HG03095 (cell line): ENCODE results near the gene DHX9.

Source experiments
- ATAC-seq: cut with Tn5 transposase; IDR thresholded peaks from one replicate; pipeline ENCODE4 v1.9.1; 2021; ENCODE audit warnings: moderate library complexity; ENCODE audit not compliant: unreplicated experiment

DHX9 gene

GRCh38 chr1:182839209-182840066 is at the start of gene DHX9:
Gene DHX9 (plus strand): TSS chr1:182839347. CDS start chr1:182842567, 3,220 bp downstream.
- peak; percentile 82 for ATAC-seq

GRCh38 chr1:182791281-182792179 is 47.6 kb upstream of the DHX9 start:
- ATAC-seq, result no peak

GRCh38 chr1:182794091-182794490 is 45.1 kb upstream of the DHX9 start:
- ATAC-seq, result no peak

- ATAC-seq, result no peak
Measured at GRCh38 chr1:182794676-182795201, 44.4 kb upstream of the DHX9 start.

GRCh38 chr1:182795563-182796228 is 43.5 kb upstream of the DHX9 start:
- ATAC-seq, result no peak

- ATAC-seq, result no peak
Measured at GRCh38 chr1:182802006-182802803, 36.9 kb upstream of the DHX9 start.

GRCh38 chr1:182803846-182804245 is 35.3 kb upstream of the DHX9 start:
- no peak for ATAC-seq

- ATAC-seq, result no peak
Measured at GRCh38 chr1:182806015-182806678, 33.0 kb upstream of the DHX9 start.

GRCh38 chr1:182807907-182808306 is 31.2 kb upstream of the DHX9 start:
- ATAC-seq, result no peak

- ATAC-seq, result no peak
Measured at GRCh38 chr1:182809414-182809957, 29.7 kb upstream of the DHX9 start.

GRCh38 chr1:182811975-182812722 is 27.0 kb upstream of the DHX9 start:
- no peak for ATAC-seq

- ATAC-seq, result no peak
Measured at GRCh38 chr1:182816863-182817262, 22.3 kb upstream of the DHX9 start.

GRCh38 chr1:182817802-182818201 is 21.3 kb upstream of the DHX9 start:
- ATAC-seq, result no peak

GRCh38 chr1:182823220-182823619 is 15.9 kb upstream of the DHX9 start:
- ATAC-seq, result no peak

- no peak for ATAC-seq
Measured at GRCh38 chr1:182826892-182827291, 12.3 kb upstream of the DHX9 start.

GRCh38 chr1:182829285-182829932 is 9.7 kb upstream of the DHX9 start:
- peak; percentile 73 for ATAC-seq

- no peak for ATAC-seq
Measured at GRCh38 chr1:182833271-182833670, 5.9 kb upstream of the DHX9 start.

- no peak for ATAC-seq
Measured at GRCh38 chr1:182834326-182834725, 4.8 kb upstream of the DHX9 start.
